K562 (cell line): ENCODE data around the gene HOXB1. TPM values are rescaled to one million over a fixed set of nuclear protein-coding genes. Genes with fewer than 3 reads are reported as not detected.

ENCODE experiments used
- ARHGAP35 ChIP-seq: fragments of 450-650 bp; IDR thresholded peaks from 2 replicates; pipeline ENCODE4 v1.6.1; 2018; ENCODE audit not compliant: partially characterized antibody
- ARID2 ChIP-seq: fragments of 450-650 bp; IDR thresholded peaks from 2 replicates; pipeline ENCODE4 v1.6.1; 2017; ENCODE audit warnings: antibody characterized with exemption, mild to moderate bottlenecking
- BCOR ChIP-seq: fragments of 450-650 bp; IDR thresholded peaks from 2 replicates; pipeline ENCODE4 v1.6.1; 2016
- BDP1 ChIP-seq: IDR thresholded peaks from 3 replicates; pipeline ENCODE4 v1.6.1; 2011; ENCODE audit not compliant: insufficient read length, insufficient read depth
- BRD9 ChIP-seq: fragments of 450-650 bp; IDR thresholded peaks from 2 replicates; pipeline ENCODE4 v1.6.1; 2018; ENCODE audit warnings: low read depth; ENCODE audit not compliant: partially characterized antibody
- HDGF ChIP-seq: fragments of 450-650 bp; IDR thresholded peaks from 2 replicates; pipeline ENCODE4 v1.6.1; 2016
- RBFOX2 ChIP-seq: fragments of 200-400 bp; formaldehyde crosslinking; IDR thresholded peaks from 2 replicates; pipeline ENCODE4 v1.6.1; 2017; ENCODE audit warnings: low read depth, mild to moderate bottlenecking, low read length, moderate library complexity
- SMAD4 ChIP-seq: fragments of 250-450 bp; sonication (Bioruptor Pico); conservative IDR thresholded peaks from 2 replicates; pipeline ENCODE4 v1.8.0; 2021; ENCODE audit warnings: inconsistent platforms, mild to moderate bottlenecking, moderate library complexity
- ZEB2 ChIP-seq: fragments of 450-650 bp; IDR thresholded peaks from 2 replicates; pipeline ENCODE4 v1.6.1; 2016
- ZNF197 ChIP-seq: fragments of 200-800 bp; sonication (Bioruptor generic); IDR thresholded peaks from 2 replicates; pipeline ENCODE4 v1.6.1; 2016; ENCODE audit warnings: low read depth, missing genetic modification characterization, missing compliant biosample characterization
- ZNF766 ChIP-seq: fragments of 200-800 bp; sonication (Bioruptor generic); conservative IDR thresholded peaks from 2 replicates; pipeline ENCODE4 v1.6.1; 2016; ENCODE audit warnings: missing genetic modification characterization, missing compliant biosample characterization
- polyA plus RNA-seq, 8 experiments: library from polyadenylated mRNA; depleted of rRNA in 4 of 8; stranded (reverse) in 5 of 8; unstranded in 3 of 8; fragments of >200 nt; fragmentation: Nextera tagmentation in 2 of 8; fragmentation: Illumina TruSeq in 1 of 8; extraction: Ambion mirVana in 2 of 8; extraction: Trizol in 1 of 8; gene quantifications; 2 replicates each; pipeline versions ENCODE4 v1.2.1 to v1.2.3, GENCODE V29; 2011 to 2014; ENCODE audit warnings: inconsistent platforms in 1 of 8, missing spikeins in 1 of 8
- total RNA-seq, 7 experiments: library from RNA; depleted of rRNA in 6 of 7; stranded (reverse); fragments of >200 nt in 6 of 7; fragmentation: Illumina TruSeq in 2 of 7; extraction: Trizol in 2 of 7; gene quantifications; 2 replicates each; pipeline versions ENCODE4 v1.2.1 to v1.2.3, GENCODE V29; 2011 to 2021; ENCODE audit warnings: low replicate concordance in 1 of 7
- TF ChIP-seq, protein P1 (sequence below), 2 experiments: fragments of 450-650 bp; IDR thresholded peaks; 2 replicates each; pipeline ENCODE4 v1.6.1; 2016
- TF ChIP-seq, protein P2 (sequence below): fragments of 250-450 bp; sonication (Bioruptor Pico); IDR thresholded peaks from 2 replicates; pipeline ENCODE4 v1.5.1; 2021; ENCODE audit warnings: mild to moderate bottlenecking
- TF ChIP-seq, protein P3 (sequence below), 2 experiments: IDR thresholded peaks in 1 of 2; conservative IDR thresholded peaks in 1 of 2; 2 replicates each; pipeline ENCODE4 v1.6.1; 2016; ENCODE audit warnings: low read depth in 2 of 2, mild to moderate bottlenecking in 1 of 2, missing compliant biosample characterization in 1 of 2, missing genetic modification characterization in 1 of 2, moderate library complexity in 1 of 2

HOXB1 gene
- total and polyA plus RNA-seq, 9 of the 15 experiments (the other 6 are each of a cell fraction or from before 2014, with no cell fraction given), result 0.04 TPM; not detected in 8

DNA sequence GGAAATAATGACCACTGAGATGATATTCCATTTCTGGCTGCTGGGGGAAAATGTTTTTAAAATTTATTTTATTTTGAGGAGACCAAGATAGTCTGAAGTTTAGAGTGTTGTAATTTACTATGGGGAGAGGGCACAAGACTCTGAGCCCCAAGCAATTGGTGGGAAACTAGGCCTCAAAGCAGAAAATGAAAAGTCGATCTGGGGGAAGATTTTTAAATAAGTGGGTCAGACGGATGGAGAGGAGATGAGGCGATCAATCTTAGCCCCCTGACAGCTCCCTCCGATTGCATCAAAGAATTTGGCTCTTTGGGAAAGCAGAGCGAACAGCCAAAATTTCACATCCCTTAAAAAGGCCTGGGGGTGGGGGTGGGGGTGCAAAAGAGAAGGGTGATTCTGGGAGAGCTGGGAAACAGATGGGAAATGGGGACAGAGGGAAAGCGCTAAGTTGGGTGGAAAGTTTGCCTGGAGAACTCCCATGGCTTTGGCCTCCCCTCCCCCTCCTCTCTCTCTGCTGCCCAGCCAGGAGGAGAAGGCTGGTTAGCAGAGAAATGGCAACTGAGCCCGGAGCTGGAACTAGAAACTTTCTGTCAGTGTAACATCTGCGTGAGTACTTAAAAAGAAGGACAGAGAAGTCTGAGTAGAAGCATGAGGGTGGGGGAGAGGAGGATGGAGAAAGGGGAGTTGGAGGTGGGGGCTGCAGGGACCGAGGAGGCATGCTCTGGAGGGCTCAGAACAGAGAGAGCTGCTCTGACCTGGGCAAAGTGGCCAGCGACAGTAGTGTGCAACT, 15.5 kb upstream of the HOXB1 start (continued):
- TF ChIP-seq ARHGAP35, result no peak
- no peak for TF ChIP-seq ZEB2
- peak; percentile 60 for TF ChIP-seq RBFOX2
- peak; percentile 10; the same call in 1 of the 2 replicates for TF ChIP-seq SMAD4 (CRISPR knock-in tag)
- TF ChIP-seq BDP1, result no peak
- no peak for TF ChIP-seq ZNF197 (CRISPR knock-in tag)
- TF ChIP-seq ARID2, result 0 out of 2 replicates have a peak, but pooled peaks have one; percentile 46
- peak; percentile 80 for TF ChIP-seq HDGF
- TF ChIP-seq, protein P1, sequence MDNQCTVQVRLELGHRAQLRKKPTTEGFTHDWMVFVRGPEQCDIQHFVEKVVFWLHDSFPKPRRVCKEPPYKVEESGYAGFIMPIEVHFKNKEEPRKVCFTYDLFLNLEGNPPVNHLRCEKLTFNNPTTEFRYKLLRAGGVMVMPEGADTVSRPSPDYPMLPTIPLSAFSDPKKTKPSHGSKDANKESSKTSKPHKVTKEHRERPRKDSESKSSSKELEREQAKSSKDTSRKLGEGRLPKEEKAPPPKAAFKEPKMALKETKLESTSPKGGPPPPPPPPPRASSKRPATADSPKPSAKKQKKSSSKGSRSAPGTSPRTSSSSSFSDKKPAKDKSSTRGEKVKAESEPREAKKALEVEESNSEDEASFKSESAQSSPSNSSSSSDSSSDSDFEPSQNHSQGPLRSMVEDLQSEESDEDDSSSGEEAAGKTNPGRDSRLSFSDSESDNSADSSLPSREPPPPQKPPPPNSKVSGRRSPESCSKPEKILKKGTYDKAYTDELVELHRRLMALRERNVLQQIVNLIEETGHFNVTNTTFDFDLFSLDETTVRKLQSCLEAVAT (IDR thresholded peaks at IDR 0.05), result peak; percentile 72 to 94
- TF ChIP-seq, protein P2, sequence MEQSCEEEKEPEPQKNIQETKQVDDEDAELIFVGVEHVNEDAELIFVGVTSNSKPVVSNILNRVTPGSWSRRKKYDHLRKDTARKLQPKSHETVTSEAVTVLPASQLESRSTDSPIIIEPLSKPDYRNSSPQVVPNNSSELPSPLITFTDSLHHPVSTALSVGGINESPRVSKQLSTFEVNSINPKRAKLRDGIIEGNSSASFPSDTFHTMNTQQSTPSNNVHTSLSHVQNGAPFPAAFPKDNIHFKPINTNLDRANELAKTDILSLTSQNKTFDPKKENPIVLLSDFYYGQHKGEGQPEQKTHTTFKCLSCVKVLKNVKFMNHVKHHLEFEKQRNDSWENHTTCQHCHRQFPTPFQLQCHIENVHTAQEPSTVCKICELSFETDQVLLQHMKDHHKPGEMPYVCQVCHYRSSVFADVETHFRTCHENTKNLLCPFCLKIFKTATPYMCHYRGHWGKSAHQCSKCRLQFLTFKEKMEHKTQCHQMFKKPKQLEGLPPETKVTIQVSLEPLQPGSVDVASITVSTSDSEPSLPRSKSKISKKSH, result no peak
- peak; percentile 64; the same call in 1 of the 2 replicates for TF ChIP-seq ZNF766 (CRISPR knock-in tag)
- peak; percentile 72 for TF ChIP-seq BRD9
- TF ChIP-seq BCOR, result no peak
- TF ChIP-seq, protein P3, sequence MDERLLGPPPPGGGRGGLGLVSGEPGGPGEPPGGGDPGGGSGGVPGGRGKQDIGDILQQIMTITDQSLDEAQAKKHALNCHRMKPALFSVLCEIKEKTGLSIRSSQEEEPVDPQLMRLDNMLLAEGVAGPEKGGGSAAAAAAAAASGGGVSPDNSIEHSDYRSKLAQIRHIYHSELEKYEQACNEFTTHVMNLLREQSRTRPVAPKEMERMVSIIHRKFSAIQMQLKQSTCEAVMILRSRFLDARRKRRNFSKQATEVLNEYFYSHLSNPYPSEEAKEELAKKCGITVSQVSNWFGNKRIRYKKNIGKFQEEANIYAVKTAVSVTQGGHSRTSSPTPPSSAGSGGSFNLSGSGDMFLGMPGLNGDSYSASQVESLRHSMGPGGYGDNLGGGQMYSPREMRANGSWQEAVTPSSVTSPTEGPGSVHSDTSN (CRISPR knock-in tag; IDR thresholded peaks at IDR 0.05; ENCODE audit: low read depth), result peak; percentile 87
- TF ChIP-seq, protein P3 (tag; conservative IDR thresholded peaks at IDR 0.05; ENCODE audit: low read depth), result peak; percentile 96
